Body of pancreas (tissue), 4 donors: ENCODE results near the gene LIPC. TPM values are rescaled to one million over a fixed set of nuclear protein-coding genes. Genes with fewer than 3 reads are reported as not detected.

Source experiments
- ATAC-seq: fragments of 150-250 bp; one replicate; pipeline ENCODE4 v1.9.1; 2016
- DNase-seq, 4 donors: peaks; one replicate each; pipeline ENCODE4 v3.0.0-alpha.2; 2019
- H3K27ac ChIP-seq, 4 donors: fragments of 200-600 bp; sonication (generic); 1 replicate in 3 of 4; 2 replicates in 1 of 4; pipeline versions ENCODE4 v1.5.1 to v1.6.1; 2016 to 2019; ENCODE audit warnings: mild to moderate bottlenecking in 1 of 4, mixed read lengths in 1 of 4, moderate library complexity in 1 of 4
- H3K27me3 ChIP-seq, 2 donors: fragments of 200-600 bp; sonication (generic); one replicate each; pipeline ENCODE4 v1.6.0; 2016; ENCODE audit warnings: mild to moderate bottlenecking in 1 of 2
- H3K36me3 ChIP-seq, 2 donors: fragments of 200-600 bp; sonication (generic); replicated peaks in 1 of 2; 2 replicates each; pipeline ENCODE4 v1.5.1; 2016; ENCODE audit warnings: low read depth in 2 of 2; ENCODE audit not compliant: insufficient read depth in 1 of 2
- H3K4me1 ChIP-seq: fragments of 200-600 bp; sonication (generic); one replicate; pipeline ENCODE4 v1.6.0; 2016
- H3K4me3 ChIP-seq, 2 donors: fragments of 200-600 bp; sonication (generic); 1 replicate in 1 of 2; 2 replicates in 1 of 2; pipeline ENCODE4 v1.5.1; 2016 to 2019
- H3K9me3 ChIP-seq, 3 donors: fragments of 200-600 bp; sonication (generic); 1 replicate in 2 of 3; 2 replicates in 1 of 3; pipeline ENCODE4 v1.5.1; 2016
- POLR2A ChIP-seq, 3 donors: fragments of 450-650 bp; IDR thresholded peaks; one replicate each; pipeline ENCODE4 v1.6.1; 2016; ENCODE audit warnings: antibody characterized with exemption in 3 of 3, mild to moderate bottlenecking in 2 of 3
- WGBS, 2 donors: methylation state at CpG; one replicate each; pipeline ENCODE4 v1.1.5; 2017; 5-methylcytosine and 5-hydroxymethylcytosine counted together
- intact Hi-C: fragments of 100-400 bp; cut with DNase I; formaldehyde crosslinking; loops from one replicate; pipeline ENCODE4 v1.15.1; 2023
- total RNA-seq, 2 donors: library from RNA; depleted of rRNA; stranded (reverse); fragments of >200 nt; gene quantifications; one replicate each; pipeline ENCODE4 v1.1.0, GENCODE V29; 2016
- TF ChIP-seq, protein P1 (sequence below), 7 experiments: fragments of 450-650 bp in 4 of 7; fragments of 200-600 bp in 3 of 7; sonication (generic) in 3 of 7; IDR thresholded peaks; one replicate each; pipeline ENCODE4 v1.5.1; 2016 to 2019; ENCODE audit warnings: antibody characterized with exemption in 7 of 7

LIPC gene
- total RNA-seq, 2 donors from 2014 or later, result 1.6 to 2.3 TPM

DNA sequence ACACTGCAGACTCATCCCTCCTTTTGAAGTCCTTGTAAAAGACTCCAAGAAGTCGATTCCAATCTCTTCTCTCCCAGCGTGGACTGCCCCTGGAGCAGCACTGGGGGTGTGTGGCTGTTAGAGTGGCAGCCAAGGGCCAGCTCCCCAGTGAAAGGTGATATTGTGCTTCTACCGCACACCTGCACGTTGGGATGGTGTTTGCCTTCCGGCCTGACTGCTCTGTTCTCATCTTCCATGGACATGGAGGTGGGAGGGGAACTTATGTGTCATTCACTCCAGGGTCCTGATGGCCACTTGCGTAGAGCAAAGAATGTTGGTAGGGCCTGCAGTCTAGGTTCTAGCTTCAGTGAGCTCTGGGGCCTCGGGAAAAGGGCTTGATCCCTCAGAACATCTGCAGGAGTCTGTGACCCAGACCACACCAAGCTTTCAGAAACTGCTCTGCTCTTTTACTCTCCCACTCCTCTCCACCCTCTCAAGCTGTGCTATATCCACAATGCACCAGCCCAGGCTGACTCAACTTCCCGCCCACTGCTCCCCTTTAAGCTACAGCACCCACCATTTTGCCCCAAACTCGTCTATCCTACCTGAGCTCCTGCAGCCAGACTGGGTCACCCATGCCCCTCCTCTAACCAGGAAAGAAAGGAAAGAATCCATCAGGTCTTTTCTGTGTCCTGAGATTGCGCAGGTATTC, 31.3 kb downstream of the LIPC start:
- no peaks in the 10 kb centered on the region for H3K9me3 ChIP-seq
- H3K27ac ChIP-seq, result peak overlapping the region in 1 of 4 donors; percentile 19
- 71 to 83% methylated on average over 6 to 10 of the region's 10 CpGs for WGBS, 2 donors
- H3K36me3 ChIP-seq, result no peaks in the 10 kb centered on the region
- H3K27me3 ChIP-seq, result no peaks in the 10 kb centered on the region
- H3K4me3 ChIP-seq, result no peak overlapping the region
- H3K4me1 ChIP-seq, result peaks cover 18% of the 10 kb centered on the region
- TF ChIP-seq, protein P1, sequence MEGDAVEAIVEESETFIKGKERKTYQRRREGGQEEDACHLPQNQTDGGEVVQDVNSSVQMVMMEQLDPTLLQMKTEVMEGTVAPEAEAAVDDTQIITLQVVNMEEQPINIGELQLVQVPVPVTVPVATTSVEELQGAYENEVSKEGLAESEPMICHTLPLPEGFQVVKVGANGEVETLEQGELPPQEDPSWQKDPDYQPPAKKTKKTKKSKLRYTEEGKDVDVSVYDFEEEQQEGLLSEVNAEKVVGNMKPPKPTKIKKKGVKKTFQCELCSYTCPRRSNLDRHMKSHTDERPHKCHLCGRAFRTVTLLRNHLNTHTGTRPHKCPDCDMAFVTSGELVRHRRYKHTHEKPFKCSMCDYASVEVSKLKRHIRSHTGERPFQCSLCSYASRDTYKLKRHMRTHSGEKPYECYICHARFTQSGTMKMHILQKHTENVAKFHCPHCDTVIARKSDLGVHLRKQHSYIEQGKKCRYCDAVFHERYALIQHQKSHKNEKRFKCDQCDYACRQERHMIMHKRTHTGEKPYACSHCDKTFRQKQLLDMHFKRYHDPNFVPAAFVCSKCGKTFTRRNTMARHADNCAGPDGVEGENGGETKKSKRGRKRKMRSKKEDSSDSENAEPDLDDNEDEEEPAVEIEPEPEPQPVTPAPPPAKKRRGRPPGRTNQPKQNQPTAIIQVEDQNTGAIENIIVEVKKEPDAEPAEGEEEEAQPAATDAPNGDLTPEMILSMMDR (IDR thresholded peaks at IDR 0.05), result no peak
- TF ChIP-seq POLR2A (IDR thresholded peaks at IDR 0.05), result no peak
- intact Hi-C loops, result no loop called here
- no peak for DNase-seq
- ATAC-seq, result no peak

- Histone ChIP-seq H3K27ac (no peak overlapping the region), H3K27me3 (no peaks in the 10 kb centered on the region), H3K4me3 (no peak overlapping the region), H3K36me3 (no peaks in the 10 kb centered on the region), H3K4me1 (peaks cover 27% of the 10 kb centered on the region), H3K9me3 (no peaks in the 10 kb centered on the region)
- no peak for ATAC-seq
- no peak for DNase-seq
- WGBS, 2 donors, result 68 to 73% methylated on average over 6 of the region's 6 CpGs
- TF ChIP-seq POLR2A (IDR thresholded peaks at IDR 0.05), result no peak
- TF ChIP-seq, protein P1 (IDR thresholded peaks at IDR 0.05), result no peak
- intact Hi-C loops, result no loop called here
Observed at GRCh38 chr15:58463815-58464650, 32.2 kb downstream of the LIPC start.

- Histone ChIP-seq H3K27ac (no peak overlapping the region), H3K36me3 (no peaks in the 10 kb centered on the region), H3K27me3 (no peaks in the 10 kb centered on the region), H3K4me3 (no peak overlapping the region), H3K4me1 (peaks cover 32% of the 10 kb centered on the region), H3K9me3 (no peaks in the 10 kb centered on the region)
- intact Hi-C loops, result no loop called here
- no peak for ATAC-seq
- no peak for DNase-seq
- TF ChIP-seq POLR2A (IDR thresholded peaks at IDR 0.05), result no peak
- TF ChIP-seq, protein P1 (IDR thresholded peaks at IDR 0.05), result no peak
Observed at GRCh38 chr15:58465070-58465469, 33.3 kb downstream of the LIPC start.

DNA sequence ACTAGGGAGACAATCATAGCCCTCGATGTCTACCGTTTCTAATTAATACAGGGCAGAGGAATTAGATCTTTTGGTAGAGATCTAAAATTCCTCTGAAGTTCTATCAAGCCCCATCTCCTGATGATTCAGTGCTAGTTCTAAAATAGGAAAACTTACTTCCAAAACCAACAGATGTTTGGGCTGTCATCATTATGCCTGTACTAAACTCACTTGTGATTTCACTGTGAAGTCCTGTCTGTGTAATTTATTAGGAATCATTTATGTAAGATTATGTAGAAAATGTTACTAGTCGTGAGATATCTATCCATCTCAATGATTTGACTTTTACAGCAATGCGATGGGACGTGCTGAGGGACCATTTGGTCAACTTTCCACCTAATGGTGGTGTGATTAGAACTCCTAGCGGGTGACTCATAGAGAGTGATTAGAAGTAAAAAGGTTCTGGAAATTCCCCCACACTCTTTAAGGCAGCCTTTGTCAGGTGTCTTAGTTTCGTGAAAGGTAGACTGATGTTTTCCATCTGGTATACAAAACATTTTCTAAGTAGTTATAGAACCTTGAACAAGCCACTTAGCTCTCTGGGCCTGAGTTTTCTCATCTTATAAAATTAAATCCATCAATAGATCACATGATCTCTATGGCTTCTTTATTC, 34.2 kb downstream of the LIPC start:
- TF ChIP-seq, protein P1 (IDR thresholded peaks at IDR 0.05), result no peak
- TF ChIP-seq POLR2A (IDR thresholded peaks at IDR 0.05), result no peak
- intact Hi-C loops, result no loop called here
- Histone ChIP-seq H3K27me3 (no peaks in the 10 kb centered on the region), H3K9me3 (no peaks in the 10 kb centered on the region), H3K4me1 (peaks cover 32% of the 10 kb centered on the region), H3K36me3 (no peaks in the 10 kb centered on the region), H3K27ac (no peak overlapping the region), H3K4me3 (no peak overlapping the region)
- DNase-seq (no peak), ATAC-seq (no peak)
- 87 to 91% methylated on average over 7 of the region's 7 CpGs for WGBS, 2 donors
